Measurements from ENCODE around the gene ASH1L.
"Not testable (repeated sequence)": the region's sequence is repeated elsewhere in the genome, so short reads cannot be mapped to it uniquely, and the experiment has no call there.

ASH1L gene

GRCh38 chr1:155307247-155307740, 255.3 kb downstream of the ASH1L start:
- DNase-seq (ENCODE audit: low spot score), result no peak

GRCh38 chr1:155305881-155306391, 256.7 kb downstream of the ASH1L start:
- DNase-seq (ENCODE audit: low spot score), result no peak

GRCh38 chr1:155304558-155305063, 258.0 kb downstream of the ASH1L start:
- no peak for DNase-seq (ENCODE audit: low spot score)

- no peak for DNase-seq (ENCODE audit: low spot score)
Observed at GRCh38 chr1:155301342-155301841, 261.2 kb downstream of the ASH1L start, which contains the start of gene PKLR. Gene PKLR (minus strand): TSS chr1:155301438. CDS start chr1:155301395, 43 bp downstream.

GRCh38 chr1:155300553-155301329, 261.9 kb downstream of the ASH1L start:
- DNase-seq (ENCODE audit: low spot score), result no peak

GRCh38 chr1:155300024-155300423, 262.6 kb downstream of the ASH1L start:
- no peak for DNase-seq (ENCODE audit: low spot score)

- no peak for DNase-seq (ENCODE audit: low spot score)
Observed at GRCh38 chr1:155297384-155297783, 265.2 kb downstream of the ASH1L start.

- no peak for DNase-seq (ENCODE audit: low spot score)
Observed at GRCh38 chr1:155296661-155297060, 265.9 kb downstream of the ASH1L start.

GRCh38 chr1:155295942-155296267, 266.7 kb downstream of the ASH1L start:
- DNase-seq (ENCODE audit: low spot score), result no peak

- DNase-seq (ENCODE audit: low spot score), result no peak
Observed at GRCh38 chr1:155295183-155295941, 267.2 kb downstream of the ASH1L start.

- DNase-seq (ENCODE audit: low spot score), result no peak
Observed at GRCh38 chr1:155294520-155295182, 268.0 kb downstream of the ASH1L start.

GRCh38 chr1:155293086-155293749, 269.4 kb downstream of the ASH1L start:
- DNase-seq (ENCODE audit: low spot score), result no peak

GRCh38 chr1:155291006-155291405, 271.6 kb downstream of the ASH1L start:
- not testable (repeated sequence) for DNase-seq (ENCODE audit: low spot score)

GRCh38 chr1:155287987-155288543, 274.5 kb downstream of the ASH1L start:
- no peak for DNase-seq (ENCODE audit: low spot score)

- DNase-seq (ENCODE audit: low spot score), result no peak
Observed at GRCh38 chr1:155286544-155286943, 276.1 kb downstream of the ASH1L start.

- no peak for DNase-seq (ENCODE audit: low spot score)
Observed at GRCh38 chr1:155285631-155286044, 277.0 kb downstream of the ASH1L start.

Measured in left forelimb (tissue), 1 donor.